ENCODE results near the gene PCDHGB6.
"Not testable (repeated sequence)": the region's sequence is repeated elsewhere in the genome, so short reads cannot be mapped to it uniquely, and the experiment has no call there.

GRCh38 chr5:141415275-141415618 lies 7.4 kb downstream of the PCDHGB6 start:
- TF ChIP-seq, protein P1, sequence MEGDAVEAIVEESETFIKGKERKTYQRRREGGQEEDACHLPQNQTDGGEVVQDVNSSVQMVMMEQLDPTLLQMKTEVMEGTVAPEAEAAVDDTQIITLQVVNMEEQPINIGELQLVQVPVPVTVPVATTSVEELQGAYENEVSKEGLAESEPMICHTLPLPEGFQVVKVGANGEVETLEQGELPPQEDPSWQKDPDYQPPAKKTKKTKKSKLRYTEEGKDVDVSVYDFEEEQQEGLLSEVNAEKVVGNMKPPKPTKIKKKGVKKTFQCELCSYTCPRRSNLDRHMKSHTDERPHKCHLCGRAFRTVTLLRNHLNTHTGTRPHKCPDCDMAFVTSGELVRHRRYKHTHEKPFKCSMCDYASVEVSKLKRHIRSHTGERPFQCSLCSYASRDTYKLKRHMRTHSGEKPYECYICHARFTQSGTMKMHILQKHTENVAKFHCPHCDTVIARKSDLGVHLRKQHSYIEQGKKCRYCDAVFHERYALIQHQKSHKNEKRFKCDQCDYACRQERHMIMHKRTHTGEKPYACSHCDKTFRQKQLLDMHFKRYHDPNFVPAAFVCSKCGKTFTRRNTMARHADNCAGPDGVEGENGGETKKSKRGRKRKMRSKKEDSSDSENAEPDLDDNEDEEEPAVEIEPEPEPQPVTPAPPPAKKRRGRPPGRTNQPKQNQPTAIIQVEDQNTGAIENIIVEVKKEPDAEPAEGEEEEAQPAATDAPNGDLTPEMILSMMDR (IDR thresholded peaks at IDR 0.05), result not testable (repeated sequence)
- not testable (repeated sequence) for TF ChIP-seq POLR2A, POLR2AphosphoS5, EP300 (IDR thresholded peaks at IDR 0.05)

All from suprapubic skin (tissue), 4 donors.